Measurements from ENCODE around the gene WRAP53.
A peak's percentile ranks its signal among the peaks of the same experiment; 100 is the strongest.

WRAP53 gene

DNA sequence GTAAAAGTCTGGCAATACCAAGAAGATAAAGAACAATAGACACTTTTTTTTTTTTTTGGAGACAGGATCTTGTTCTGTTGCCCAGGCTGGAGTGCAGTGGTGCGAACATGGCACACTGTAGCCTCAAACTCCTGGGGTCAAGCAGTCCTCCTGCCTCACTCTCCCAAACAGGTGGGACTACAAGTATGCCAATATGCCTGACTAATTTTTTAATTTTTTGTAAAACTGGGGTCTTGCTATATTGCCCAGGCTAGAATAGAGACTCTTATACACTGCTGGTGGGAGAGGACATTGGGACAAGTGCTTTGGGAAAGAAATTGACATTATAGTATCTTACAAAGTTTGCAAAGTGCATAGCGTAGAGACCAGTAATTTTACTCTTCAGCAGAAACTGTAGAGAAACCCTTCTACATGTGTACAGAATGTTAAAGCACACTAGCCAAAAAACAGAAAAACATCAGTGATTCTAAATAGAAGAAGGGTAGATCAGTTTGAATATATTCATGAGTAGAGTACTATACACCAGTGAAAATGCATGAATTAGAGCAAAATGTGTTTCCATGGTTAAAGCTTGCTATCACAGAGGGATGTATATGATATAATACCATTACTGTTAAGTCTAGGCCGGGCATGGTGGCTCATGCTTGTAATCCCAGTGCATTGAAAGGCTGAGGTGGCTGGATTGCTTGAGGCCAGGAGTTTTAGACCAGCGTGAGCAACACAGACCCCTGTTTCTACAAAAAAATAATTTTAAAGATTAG, 9.7 kb downstream of the WRAP53 start:
- Mint-ChIP-seq H3K9me3 (no peaks in the 10 kb centered on the region), H3K4me1 (ENCODE audit: low read depth) (no peaks in the 10 kb centered on the region), H3K4me3 (no peak overlapping the region), H3K27ac (no peak overlapping the region), H3K27me3 (ENCODE audit: low read depth) (no peaks in the 10 kb centered on the region), H3K36me3 (ENCODE audit: low read depth) (peaks cover 21% of the 10 kb centered on the region)

- H3K27ac Mint-ChIP-seq = no peak overlapping the region
- H3K36me3 Mint-ChIP-seq (ENCODE audit: low read depth) = peaks cover 20% of the 10 kb centered on the region
- no peak overlapping the region for H3K4me3 Mint-ChIP-seq
- H3K9me3 Mint-ChIP-seq = no peaks in the 10 kb centered on the region
- peaks cover 18% of the 10 kb centered on the region for H3K27me3 Mint-ChIP-seq (ENCODE audit: low read depth)
- H3K4me1 Mint-ChIP-seq (ENCODE audit: low read depth) = peaks cover 4% of the 10 kb centered on the region
Measured at GRCh38 chr17:7700510-7700909, 12.2 kb downstream of the WRAP53 start.

GRCh38 chr17:7701681-7702080, 13.4 kb downstream of the WRAP53 start:
- H3K4me1 Mint-ChIP-seq (ENCODE audit: low read depth) = peaks cover 7% of the 10 kb centered on the region
- H3K4me3 Mint-ChIP-seq = no peak overlapping the region
- peaks cover 29% of the 10 kb centered on the region for H3K27me3 Mint-ChIP-seq (ENCODE audit: low read depth)
- H3K9me3 Mint-ChIP-seq = no peaks in the 10 kb centered on the region
- H3K27ac Mint-ChIP-seq = no peak overlapping the region
- peaks cover 14% of the 10 kb centered on the region for H3K36me3 Mint-ChIP-seq (ENCODE audit: low read depth)

- Mint-ChIP-seq H3K4me1 (ENCODE audit: low read depth) (peaks cover 7% of the 10 kb centered on the region), H3K27me3 (ENCODE audit: low read depth) (peaks cover 39% of the 10 kb centered on the region), H3K36me3 (ENCODE audit: low read depth) (peaks cover 14% of the 10 kb centered on the region), H3K4me3 (no peak overlapping the region), H3K9me3 (no peaks in the 10 kb centered on the region), H3K27ac (no peak overlapping the region)
Measured at GRCh38 chr17:7702776-7703175, 14.5 kb downstream of the WRAP53 start.

- Mint-ChIP-seq H3K4me3 (no peak overlapping the region), H3K36me3 (ENCODE audit: low read depth) (peaks cover 10% of the 10 kb centered on the region), H3K4me1 (ENCODE audit: low read depth) (peaks cover 7% of the 10 kb centered on the region), H3K27ac (no peak overlapping the region), H3K9me3 (no peaks in the 10 kb centered on the region), H3K27me3 (ENCODE audit: low read depth) (peaks cover 42% of the 10 kb centered on the region)
Measured at GRCh38 chr17:7703584-7704479, 15.6 kb downstream of the WRAP53 start.

GRCh38 chr17:7704601-7705268, 16.5 kb downstream of the WRAP53 start, which contains the start of gene EFNB3:
Gene EFNB3 (plus strand): TSS chr17:7705202. CDS start chr17:7705599, 397 bp downstream.
- H3K9me3 Mint-ChIP-seq = no peaks in the 10 kb centered on the region
- H3K4me3 Mint-ChIP-seq = peak within 1 kb of the TSS; percentile 21
- H3K36me3 Mint-ChIP-seq (ENCODE audit: low read depth) = peaks cover 10% of the 10 kb centered on the region
- H3K4me1 Mint-ChIP-seq (ENCODE audit: low read depth) = peaks cover 7% of the 10 kb centered on the region
- peaks cover 42% of the 10 kb centered on the region for H3K27me3 Mint-ChIP-seq (ENCODE audit: low read depth)
- H3K27ac Mint-ChIP-seq = no peak within 1 kb of the TSS

- H3K4me1 Mint-ChIP-seq (ENCODE audit: low read depth) = peaks cover 14% of the 10 kb centered on the region
- H3K27ac Mint-ChIP-seq = no peak overlapping the region
- H3K27me3 Mint-ChIP-seq (ENCODE audit: low read depth) = peaks cover 42% of the 10 kb centered on the region
- H3K4me3 Mint-ChIP-seq = no peak overlapping the region
- H3K36me3 Mint-ChIP-seq (ENCODE audit: low read depth) = peaks cover 10% of the 10 kb centered on the region
- H3K9me3 Mint-ChIP-seq = no peaks in the 10 kb centered on the region
Measured at GRCh38 chr17:7705269-7706255, 17.3 kb downstream of the WRAP53 start.

- no peak overlapping the region for H3K4me3 Mint-ChIP-seq
- H3K36me3 Mint-ChIP-seq (ENCODE audit: low read depth) = peaks cover 9% of the 10 kb centered on the region
- no peak overlapping the region for H3K27ac Mint-ChIP-seq
Measured at GRCh38 chr17:7706631-7707354, 18.5 kb downstream of the WRAP53 start.

DNA sequence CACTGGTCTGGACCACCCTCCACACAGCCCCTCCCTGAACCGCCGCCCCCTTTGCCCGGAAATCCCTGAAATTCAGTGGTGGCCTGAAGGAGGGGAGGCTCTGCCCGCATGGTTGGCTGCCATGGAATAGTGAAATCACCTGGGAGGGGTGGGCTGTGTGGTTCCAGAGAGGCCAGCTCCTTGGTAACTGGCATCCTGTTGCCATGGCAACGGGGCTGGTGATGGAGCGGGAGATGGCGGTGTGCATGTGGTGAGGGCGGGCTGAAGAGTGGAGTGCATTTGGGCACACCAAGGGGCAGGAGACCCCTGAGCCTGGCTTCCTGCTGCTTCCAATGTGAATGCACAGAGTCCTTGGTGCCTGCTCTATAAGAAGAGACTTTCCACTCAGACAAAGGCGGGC, 19.2 kb downstream of the WRAP53 start:
- peaks cover 51% of the 10 kb centered on the region for H3K27me3 Mint-ChIP-seq (ENCODE audit: low read depth)

More at GRCh38 chr17:7706631-7707354, 18.5 kb downstream of the WRAP53 start:
- Mint-ChIP-seq H3K9me3 (no peaks in the 10 kb centered on the region), H3K4me1 (ENCODE audit: low read depth) (peaks cover 19% of the 10 kb centered on the region), H3K27me3 (ENCODE audit: low read depth) (peaks cover 47% of the 10 kb centered on the region)

DNA sequence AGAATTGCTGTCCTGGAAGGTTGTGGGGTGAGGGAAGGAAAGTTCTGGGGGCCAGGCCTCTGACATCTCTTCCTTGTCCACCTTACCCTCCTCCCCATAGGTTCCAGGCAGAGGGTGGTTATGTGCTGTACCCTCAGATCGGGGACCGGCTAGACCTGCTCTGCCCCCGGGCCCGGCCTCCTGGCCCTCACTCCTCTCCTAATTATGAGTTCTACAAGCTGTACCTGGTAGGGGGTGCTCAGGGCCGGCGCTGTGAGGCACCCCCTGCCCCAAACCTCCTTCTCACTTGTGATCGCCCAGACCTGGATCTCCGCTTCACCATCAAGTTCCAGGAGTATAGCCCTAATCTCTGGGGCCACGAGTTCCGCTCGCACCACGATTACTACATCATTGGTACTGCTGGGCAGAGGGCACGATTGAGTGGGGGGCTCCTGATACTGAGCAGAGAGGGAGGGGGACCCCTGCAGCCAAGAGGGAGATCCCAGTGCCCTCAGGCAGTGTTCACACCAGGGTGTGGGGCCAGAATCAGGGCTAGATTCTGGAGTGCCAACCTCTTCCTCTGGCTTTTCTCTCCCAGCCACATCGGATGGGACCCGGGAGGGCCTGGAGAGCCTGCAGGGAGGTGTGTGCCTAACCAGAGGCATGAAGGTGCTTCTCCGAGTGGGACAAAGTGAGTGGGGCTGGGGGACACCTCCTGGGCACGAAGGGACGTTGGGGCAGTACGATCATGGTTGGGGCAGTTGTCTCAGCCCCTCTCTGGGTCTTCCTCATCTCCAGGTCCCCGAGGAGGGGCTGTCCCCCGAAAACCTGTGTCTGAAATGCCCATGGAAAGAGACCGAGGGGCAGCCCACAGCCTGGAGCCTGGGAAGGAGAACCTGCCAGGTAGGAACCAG, 19.8 kb downstream of the WRAP53 start:
- Mint-ChIP-seq H3K9me3 (no peaks in the 10 kb centered on the region), H3K27ac (no peak overlapping the region), H3K27me3 (ENCODE audit: low read depth) (peaks cover 56% of the 10 kb centered on the region), H3K4me3 (no peak overlapping the region), H3K4me1 (ENCODE audit: low read depth) (peaks cover 19% of the 10 kb centered on the region), H3K36me3 (ENCODE audit: low read depth) (peaks cover 6% of the 10 kb centered on the region)

More for the DNA sequence above, 19.2 kb downstream of the WRAP53 start:
- H3K4me3 Mint-ChIP-seq = no peak overlapping the region
- peaks cover 19% of the 10 kb centered on the region for H3K4me1 Mint-ChIP-seq (ENCODE audit: low read depth)
- H3K27ac Mint-ChIP-seq = no peak overlapping the region
- no peaks in the 10 kb centered on the region for H3K9me3 Mint-ChIP-seq
- peaks cover 7% of the 10 kb centered on the region for H3K36me3 Mint-ChIP-seq (ENCODE audit: low read depth)

- H3K27ac Mint-ChIP-seq = no peak overlapping the region
- H3K27me3 Mint-ChIP-seq (ENCODE audit: low read depth) = peaks cover 55% of the 10 kb centered on the region
- H3K9me3 Mint-ChIP-seq = no peaks in the 10 kb centered on the region
- H3K4me1 Mint-ChIP-seq (ENCODE audit: low read depth) = peaks cover 20% of the 10 kb centered on the region
- peaks cover 1% of the 10 kb centered on the region for H3K36me3 Mint-ChIP-seq (ENCODE audit: low read depth)
- H3K4me3 Mint-ChIP-seq = no peak overlapping the region
Measured at GRCh38 chr17:7709031-7709430, 20.8 kb downstream of the WRAP53 start.

GRCh38 chr17:7710301-7710700, 22.0 kb downstream of the WRAP53 start:
- H3K4me3 Mint-ChIP-seq = no peak overlapping the region
- H3K4me1 Mint-ChIP-seq (ENCODE audit: low read depth) = peaks cover 16% of the 10 kb centered on the region
- H3K36me3 Mint-ChIP-seq (ENCODE audit: low read depth) = peaks cover 1% of the 10 kb centered on the region
- no peak overlapping the region for H3K27ac Mint-ChIP-seq
- H3K27me3 Mint-ChIP-seq (ENCODE audit: low read depth) = peaks cover 54% of the 10 kb centered on the region
- H3K9me3 Mint-ChIP-seq = no peaks in the 10 kb centered on the region

All from T-helper 1 cell treated with Interleukin-12 subunit alpha and Interleukin-12 subunit beta and Interleukin-4 antibody, amounts not matched to agents 30 μg/mL and 1 μg/mL, for 36 hours (primary cell).